H1 (cell line): Measurements from ENCODE around the gene NKAIN4. TPM values are rescaled to one million over a fixed set of nuclear protein-coding genes. Genes with fewer than 3 reads are reported as not detected.
A peak's percentile ranks its signal among the peaks of the same experiment; 100 is the strongest.

Experiments
- CTCF ChIA-PET: fragments of 300-600 bp; sonication (Branson Sonifier 250); formaldehyde crosslinking; loops from one replicate; lab custom pipeline; 2021; ENCODE audit not compliant: partially characterized antibody; lab: Charles Lee
- POLR2A ChIA-PET: fragments of 300-600 bp; sonication (Branson Sonifier 250); formaldehyde crosslinking; loops from one replicate; lab custom pipeline; 2021; ENCODE audit warnings: inconsistent platforms; ENCODE audit not compliant: partially characterized antibody; lab: Charles Lee
- DNase-seq, 2 experiments: peaks; one replicate each; pipeline versions ENCODE4 v3.0.0 to v3.0.0-alpha.2; 2010 to 2022; ENCODE audit warnings: low spot score in 2 of 2, low read depth in 1 of 2, mixed read lengths in 1 of 2
- FAIRE-seq: peaks from 2 replicates; lab custom pipeline; 2011; peaks lifted over from hg19 to GRCh38; lab: Jason Lieb, UNC
- H2AFZ ChIP-seq: 2 replicates; pipeline ENCODE4 v1.8.1; 2012; ENCODE audit warnings: low read length, inconsistent platforms
- H2AK5ac ChIP-seq: 2 replicates; pipeline ENCODE4 v1.6.1; 2013; ENCODE audit warnings: low read depth, low read length
- H2BK120ac ChIP-seq: replicated peaks from 2 replicates; pipeline ENCODE3; 2013; ENCODE audit warnings: low read depth, low read length, inconsistent platforms
- H2BK12ac ChIP-seq: 2 replicates; pipeline ENCODE4 v1.6.1; 2013; ENCODE audit warnings: low read depth, low read length
- H2BK15ac ChIP-seq: 2 replicates; pipeline ENCODE4 v1.6.1; 2013; ENCODE audit warnings: low read length
- H2BK20ac ChIP-seq: 2 replicates; pipeline ENCODE4 v1.6.1; 2013; ENCODE audit warnings: low read length
- H2BK5ac ChIP-seq: 2 replicates; pipeline ENCODE4 v1.6.1; 2013; ENCODE audit warnings: low read depth, low read length
- H3K14ac ChIP-seq: 2 replicates; pipeline ENCODE4 v1.6.1; 2013; ENCODE audit warnings: inconsistent platforms; ENCODE audit not compliant: insufficient read length
- H3K18ac ChIP-seq: 2 replicates; pipeline ENCODE4 v1.6.1; 2013; ENCODE audit warnings: low read length; ENCODE audit errors: extremely low read depth
- H3K23ac ChIP-seq: 2 replicates; pipeline ENCODE4 v1.6.1; 2013; ENCODE audit warnings: inconsistent platforms; ENCODE audit not compliant: insufficient read length
- H3K23me2 ChIP-seq: 2 replicates; pipeline ENCODE4 v1.6.1; 2013; ENCODE audit warnings: low read depth, low read length
- H3K27ac ChIP-seq: 2 replicates; pipeline ENCODE4 v1.6.1; 2011; ENCODE audit warnings: low read depth, low read length, inconsistent platforms
- H3K27me3 ChIP-seq, 4 experiments: replicated peaks in 1 of 4; 1 replicate in 1 of 4; 2 replicates in 3 of 4; pipeline versions ENCODE4 v1.6.1 to v1.8.1; 2011 to 2013; ENCODE audit warnings: low read length in 3 of 4, mild to moderate bottlenecking in 3 of 4, inconsistent platforms in 2 of 4, mixed read lengths in 2 of 4, moderate library complexity in 1 of 4; ENCODE audit not compliant: control insufficient read depth in 3 of 4, insufficient read depth in 3 of 4; ENCODE audit errors: extremely low read depth in 1 of 4
- H3K36me3 ChIP-seq, 4 experiments: 2 replicates each; pipeline versions ENCODE4 v1.6.1 to v1.8.1; 2011 to 2013; ENCODE audit warnings: mild to moderate bottlenecking in 4 of 4, low read length in 3 of 4, moderate library complexity in 2 of 4, control low read depth in 1 of 4, inconsistent platforms in 1 of 4; ENCODE audit not compliant: insufficient read depth in 4 of 4, control insufficient read depth in 2 of 4
- H3K4ac ChIP-seq: replicated peaks from 2 replicates; pipeline ENCODE3; 2013; ENCODE audit warnings: low read length, low read depth, mixed read lengths, inconsistent platforms; ENCODE audit not compliant: insufficient read length
- H3K4me1 ChIP-seq, 4 experiments: replicated peaks in 1 of 4; 1 replicate in 1 of 4; 2 replicates in 3 of 4; pipeline versions ENCODE4 v1.6.1 to v1.8.1; 2011 to 2013; ENCODE audit warnings: low read length in 3 of 4, inconsistent platforms in 2 of 4, mixed read lengths in 1 of 4; ENCODE audit not compliant: insufficient read depth in 4 of 4, control insufficient read depth in 3 of 4
- H3K4me2 ChIP-seq, 2 experiments: 2 replicates each; pipeline versions ENCODE4 v1.6.1 to v1.8.1; 2011 to 2013; ENCODE audit warnings: low read depth in 2 of 2, low read length in 2 of 2, control low read depth in 1 of 2, inconsistent platforms in 1 of 2, mild to moderate bottlenecking in 1 of 2; ENCODE audit not compliant: insufficient read depth in 1 of 2
- H3K4me3 ChIP-seq, 4 experiments: fragments of 200-600, 300-600 bp in 1 of 4; sonication (generic), shearing (Covaris generic), sonication (Bioruptor Twin) in 1 of 4; 2 replicates each; pipeline versions ENCODE4 v1.5.1 to v1.8.1; 2011 to 2016; ENCODE audit warnings: low read length in 4 of 4, low read depth in 3 of 4, control low read depth in 2 of 4, inconsistent platforms in 2 of 4, mild to moderate bottlenecking in 2 of 4, mixed read lengths in 1 of 4, moderate library complexity in 1 of 4; ENCODE audit not compliant: insufficient read depth in 2 of 4; ENCODE audit errors: extremely low read depth in 1 of 4
- H3K56ac ChIP-seq: replicated peaks from 2 replicates; pipeline ENCODE3; 2013; ENCODE audit warnings: low read depth, mild to moderate bottlenecking, mixed read lengths, low read length, inconsistent platforms; ENCODE audit not compliant: insufficient read length
- H3K79me1 ChIP-seq: 2 replicates; pipeline ENCODE4 v1.6.1; 2013; ENCODE audit warnings: low read depth, low read length, control low read depth
- H3K79me2 ChIP-seq, 2 experiments: 2 replicates each; pipeline versions ENCODE4 v1.6.1 to v1.8.1; 2012 to 2013; ENCODE audit warnings: low read length in 2 of 2, mild to moderate bottlenecking in 2 of 2, inconsistent platforms in 1 of 2; ENCODE audit not compliant: insufficient read depth in 2 of 2, control insufficient read depth in 1 of 2
- H3K9ac ChIP-seq, 4 experiments: replicated peaks in 1 of 4; 1 replicate in 1 of 4; 2 replicates in 3 of 4; pipeline versions ENCODE4 v1.6.1 to v1.8.1; 2011 to 2013; ENCODE audit warnings: low read depth in 3 of 4, low read length in 3 of 4, control low read depth in 2 of 4, mild to moderate bottlenecking in 2 of 4, moderate library complexity in 2 of 4, inconsistent platforms in 1 of 4; ENCODE audit errors: extremely low read depth in 1 of 4
- H3K9me3 ChIP-seq, 2 experiments: 2 replicates each; pipeline versions ENCODE4 v1.6.1 to v1.8.1; 2012 to 2013; ENCODE audit warnings: mild to moderate bottlenecking in 2 of 2, moderate library complexity in 2 of 2, control low read depth in 1 of 2, inconsistent platforms in 1 of 2, low read depth in 1 of 2, low read length in 1 of 2, mixed read lengths in 1 of 2; ENCODE audit not compliant: insufficient read depth in 2 of 2
- H4K20me1 ChIP-seq, 2 experiments: replicated peaks in 1 of 2; 2 replicates each; pipeline versions ENCODE3 to v1.8.1; 2011 to 2013; ENCODE audit warnings: inconsistent platforms in 2 of 2, low read length in 2 of 2, mild to moderate bottlenecking in 1 of 2; ENCODE audit not compliant: insufficient read depth in 2 of 2, control insufficient read depth in 1 of 2
- H4K5ac ChIP-seq: 2 replicates; pipeline ENCODE4 v1.6.1; 2013; ENCODE audit warnings: low read length, low read depth, mixed read lengths, inconsistent platforms; ENCODE audit not compliant: insufficient read length
- H4K8ac ChIP-seq: 2 replicates; pipeline ENCODE4 v1.8.0; 2013; ENCODE audit warnings: mild to moderate bottlenecking, moderate library complexity, low read length, inconsistent platforms; ENCODE audit not compliant: insufficient read depth; ENCODE audit errors: extremely low read depth
- H4K91ac ChIP-seq: replicated peaks from 2 replicates; pipeline ENCODE3; 2013; ENCODE audit warnings: low read length, mixed read lengths, inconsistent platforms; ENCODE audit not compliant: insufficient read length
- BCL11A ChIP-seq, 2 experiments: IDR thresholded peaks; one replicate each; pipeline ENCODE4 v1.6.1; 2011; ENCODE audit warnings: low read depth in 2 of 2, low read length in 2 of 2, mild to moderate bottlenecking in 2 of 2
- EGR1 ChIP-seq: IDR thresholded peaks from 2 replicates; pipeline ENCODE4 v1.6.1; 2011; ENCODE audit warnings: low read depth, low read length, borderline replicate concordance
- EZH2 ChIP-seq: fragments of 200-600 bp; sonication (generic); IDR thresholded peaks from 2 replicates; pipeline ENCODE4 v1.7.1; 2012; ENCODE audit warnings: low read depth, mild to moderate bottlenecking, moderate library complexity, low read length, inconsistent platforms; ENCODE audit not compliant: severe bottlenecking
- WGBS, 2 experiments: shearing (Covaris generic) in 1 of 2; methylation state at CpG; one replicate each; pipeline versions ENCODE4 v1.1.6 to v1.1.7; 2013 to 2015; ENCODE audit warnings: low lambda C conversion rate in 2 of 2, mixed read lengths in 2 of 2, inconsistent platforms in 1 of 2, low coverage in 1 of 2, missing lambda C conversion rate in 1 of 2; ENCODE audit not compliant: insufficient replicate concordance in 2 of 2, insufficient coverage in 1 of 2, insufficient read length in 1 of 2; ENCODE audit errors: extremely low coverage in 1 of 2, missing lambda C conversion rate in 1 of 2; 5-methylcytosine and 5-hydroxymethylcytosine counted together
- polyA plus RNA-seq, 7 experiments: library from polyadenylated mRNA; depleted of rRNA in 3 of 7; stranded (reverse) in 5 of 7; unstranded in 2 of 7; fragments of >200 nt in 5 of 7; fragments of 200-250 nt in 2 of 7; gene quantifications; 1 replicate in 5 of 7; 2 replicates in 1 of 7; 4 replicates in 1 of 7; pipeline versions ENCODE4 v1.2.1 to v1.2.3, GENCODE V29; 2011 to 2013; ENCODE audit warnings: missing spikeins in 2 of 7, mixed read lengths in 2 of 7
- total RNA-seq: library from RNA; stranded (reverse); fragmentation: NEBNext Ultra II Directional; extraction: Animal tissue kit (Norgen Biotek cat#: 25700); gene quantifications from 2 replicates; pipeline ENCODE4 v1.2.1, GENCODE V29; 2021

NKAIN4 gene
- total and polyA plus RNA-seq, 2 of the 8 experiments (the other 6 are each of a cell fraction or from before 2014, with no cell fraction given), result 6.9 to 17.0 TPM

DNA sequence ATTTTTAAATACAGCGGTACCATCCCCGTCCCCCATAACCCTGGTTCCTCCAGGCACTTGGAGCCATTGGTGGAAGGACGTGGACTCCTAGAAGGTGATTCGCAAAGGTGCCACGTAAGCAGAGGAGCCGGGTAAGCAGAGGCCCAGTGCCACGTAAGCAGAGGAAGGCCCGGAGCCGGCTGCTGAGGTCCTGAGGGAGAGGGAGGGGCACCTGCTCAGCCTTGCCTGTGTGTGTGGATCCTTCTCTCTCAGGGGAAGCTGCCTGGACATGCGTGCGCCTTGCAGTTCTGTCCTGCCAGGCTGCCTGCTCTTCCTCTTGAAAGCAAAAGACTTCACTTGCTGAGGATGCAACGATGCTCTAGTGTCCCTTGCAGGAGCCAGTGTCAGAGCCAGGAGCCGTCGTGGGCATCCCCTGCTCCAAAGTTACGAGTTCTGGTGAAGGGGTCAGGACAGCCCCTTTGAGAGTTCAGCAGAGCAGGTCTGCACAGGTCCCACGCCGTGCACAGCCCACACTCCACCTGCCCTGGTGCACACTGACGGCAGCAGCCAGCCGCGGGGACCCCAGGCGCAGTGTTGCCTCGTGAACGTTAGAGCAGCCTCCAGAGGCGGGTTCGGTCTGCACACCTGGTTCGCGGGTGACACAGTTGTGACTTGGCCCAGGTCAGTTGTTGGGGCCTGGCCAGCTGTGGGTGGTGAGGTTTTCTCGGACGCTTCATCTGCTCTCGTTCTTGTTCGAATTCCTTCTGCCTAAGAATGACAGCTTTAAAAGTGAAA lies 1.9 kb upstream of the NKAIN4 start:
- TF ChIP-seq EGR1, result peak; percentile 66
- TF ChIP-seq EZH2, result no peak
- no peak for TF ChIP-seq BCL11A (IDR thresholded peaks at IDR 0.05; ENCODE audit: low read depth in 2 of 2, low read length in 2 of 2)
- 73% methylated on average over 31 of the region's 31 CpGs; no CpG with 5 or more reads in 1 of the 2 experiments for WGBS, 2 experiments
- H3K79me1 ChIP-seq, result no peaks in the 10 kb centered on the region; the same call in 1 of the 2 replicates
- peak overlapping the region; percentile 75; the same call in 1 of the 2 replicates for H2AK5ac ChIP-seq
- peaks cover 2 to 18% (median 15%) of the 10 kb centered on the region in 4 experiments for H3K4me1 ChIP-seq
- H3K27ac ChIP-seq, result no peak overlapping the region
- H3K23me2 ChIP-seq, result peaks cover 13% of the 10 kb centered on the region; the same call in 1 of the 2 replicates
- H3K14ac ChIP-seq, result no peak overlapping the region
- H4K8ac ChIP-seq, result no peak overlapping the region; the same call in 1 of the 2 replicates
- no peaks in the 10 kb centered on the region; a peak in 1 of 8 replicates for H3K36me3 ChIP-seq
- no peaks in the 10 kb centered on the region for H3K79me2 ChIP-seq
- H2BK5ac ChIP-seq, result peak overlapping the region; percentile 52; the same call in 1 of the 2 replicates
- ChIA-PET POLR2A (interaction anchor here (1.1 to 4.7 kb wide), 4 partner anchors 9 to 35 kb away, joined by 3 to 21 read pairs (median 4); partner anchors contain the start of gene BIRC7), CTCF (interaction anchor here (0.7 to 6.8 kb wide), 10 partner anchors 9 to 240 kb away, joined by 3 to 87 read pairs (median 4); partner anchors contain the start of genes ARFGAP1 and BIRC7)
- peak overlapping the region in 1 of 2 experiments; percentile 97; a peak in 1 of 4 replicates for H3K4me2 ChIP-seq
- H2BK20ac ChIP-seq, result no peak overlapping the region
- no peak overlapping the region for H2AFZ ChIP-seq
- peaks cover 4 to 51% (median 40%) of the 10 kb centered on the region in 4 experiments for H3K27me3 ChIP-seq
- DNase-seq (no peak), FAIRE-seq (no peak)
- H4K91ac ChIP-seq, result peak overlapping the region; percentile 38
- H3K9ac ChIP-seq, result no peak overlapping the region
- H3K4me3 ChIP-seq, result no peak overlapping the region
- H4K5ac ChIP-seq, result no peak overlapping the region
- no peak overlapping the region for H3K56ac ChIP-seq
- H4K20me1 ChIP-seq, result peaks cover 0 to 4% of the 10 kb centered on the region in 2 experiments
- H2BK15ac ChIP-seq, result peak overlapping the region; percentile 40; the same call in 1 of the 2 replicates
- no peak overlapping the region for H3K23ac ChIP-seq
- H3K18ac ChIP-seq, result peak overlapping the region; percentile 24; the same call in 1 of the 2 replicates
- H2BK12ac ChIP-seq, result peak overlapping the region; percentile 93; the same call in 1 of the 2 replicates
- no peaks in the 10 kb centered on the region for H3K9me3 ChIP-seq
- H2BK120ac ChIP-seq, result peak overlapping the region; percentile 13
- no peak overlapping the region for H3K4ac ChIP-seq
